Hepatocyte (in vitro differentiated cells): ENCODE data around the gene TP73. TPM values are rescaled to one million over a fixed set of nuclear protein-coding genes. Genes with fewer than 3 reads are reported as not detected.

Source experiments
- DNase-seq: peaks from one replicate; pipeline ENCODE4 v3.0.0-alpha.2; 2016; ENCODE audit warnings: low spot score
- H2AFZ ChIP-seq: fragments of 200-600 bp; sonication (generic); 2 replicates; pipeline ENCODE4 v1.6.0; 2016; ENCODE audit warnings: antibody characterized with exemption, mild to moderate bottlenecking
- H3K27ac ChIP-seq: fragments of 200-600 bp; sonication (generic); 2 replicates; pipeline ENCODE4 v1.5.1; 2016; ENCODE audit warnings: mild to moderate bottlenecking
- H3K27me3 ChIP-seq: fragments of 200-600 bp; sonication (generic); 2 replicates; pipeline ENCODE4 v1.6.1; 2016
- H3K36me3 ChIP-seq: fragments of 200-600 bp; sonication (generic); replicated peaks from 2 replicates; pipeline ENCODE4 v1.5.1; 2016; ENCODE audit warnings: low read depth; ENCODE audit not compliant: insufficient read depth
- H3K4me1 ChIP-seq: fragments of 200-600 bp; sonication (generic); 2 replicates; pipeline ENCODE4 v1.5.1; 2016; ENCODE audit warnings: mild to moderate bottlenecking, moderate library complexity; ENCODE audit not compliant: insufficient read depth
- H3K4me2 ChIP-seq: fragments of 200-600 bp; sonication (generic); 2 replicates; pipeline ENCODE4 v1.6.0; 2016
- H3K4me3 ChIP-seq: fragments of 200-600 bp; sonication (generic); 2 replicates; pipeline ENCODE4 v1.5.1; 2016; ENCODE audit warnings: mild to moderate bottlenecking
- H3K79me2 ChIP-seq: fragments of 200-600 bp; sonication (generic); 2 replicates; pipeline ENCODE4 v1.6.0; 2017; ENCODE audit warnings: mild to moderate bottlenecking
- H3K9me2 ChIP-seq: fragments of 200-600 bp; sonication (generic); replicated peaks from 2 replicates; pipeline ENCODE4 v1.6.0; 2017; ENCODE audit warnings: mild to moderate bottlenecking; ENCODE audit not compliant: insufficient read depth
- H3K9me3 ChIP-seq: fragments of 200-600 bp; sonication (generic); 2 replicates; pipeline ENCODE4 v1.5.1; 2016; ENCODE audit warnings: low read depth, mild to moderate bottlenecking
- H4K20me1 ChIP-seq: fragments of 200-600 bp; sonication (generic); 2 replicates; pipeline ENCODE4 v1.6.0; 2016; ENCODE audit warnings: mild to moderate bottlenecking; ENCODE audit not compliant: insufficient read depth, poor library complexity, severe bottlenecking
- CTCF ChIP-seq: fragments of 200-600 bp; sonication (generic); IDR thresholded peaks from 2 replicates; pipeline ENCODE4 v1.5.1; 2016; ENCODE audit warnings: antibody characterized with exemption, mild to moderate bottlenecking; ENCODE audit not compliant: poor library complexity
- EZH2 ChIP-seq: fragments of 200-600 bp; sonication (generic); IDR thresholded peaks from 2 replicates; pipeline ENCODE4 v1.6.1; 2016; ENCODE audit warnings: antibody characterized with exemption, mild to moderate bottlenecking, borderline replicate concordance
- EZH2phosphoT487 ChIP-seq: fragments of 200-600 bp; sonication (generic); IDR thresholded peaks from one replicate; pipeline ENCODE4 v1.6.1; 2018; ENCODE audit warnings: antibody characterized with exemption, mild to moderate bottlenecking, low read depth, moderate library complexity; ENCODE audit not compliant: unreplicated experiment, severe bottlenecking
- WGBS: methylation state at CpG from one replicate; pipeline ENCODE4 v1.1.6; 2016; ENCODE audit warnings: low lambda C conversion rate; ENCODE audit errors: missing lambda C conversion rate; 5-methylcytosine and 5-hydroxymethylcytosine counted together
- polyA plus RNA-seq: library from polyadenylated mRNA; unstranded; fragments of >200 nt; fragmentation: Nextera tagmentation; extraction: Ambion mirVana; gene quantifications from 2 replicates; pipeline ENCODE4 v1.2.1, GENCODE V29; 2016
- total RNA-seq: library from RNA; depleted of rRNA; stranded (reverse); fragments of >200 nt; gene quantifications from 2 replicates; pipeline ENCODE4 v1.2.3, GENCODE V29; 2014

The TP73 gene
- total and polyA plus RNA-seq, 2 experiments from 2014 or later = 0.27 to 0.47 TPM

GRCh38 chr1:3633344-3634058, 18.8 kb upstream of the TP73 start:
- Histone ChIP-seq H3K27me3 (no peaks in the 10 kb centered on the region), H3K4me1 (no peaks in the 10 kb centered on the region), H3K79me2 (no peaks in the 10 kb centered on the region), H3K36me3 (no peaks in the 10 kb centered on the region), H3K4me2 (no peak overlapping the region), H3K27ac (no peak overlapping the region), H2AFZ (no peak overlapping the region), H4K20me1 (no peaks in the 10 kb centered on the region), H3K9me3 (no peaks in the 10 kb centered on the region), H3K9me2 (no peaks in the 10 kb centered on the region), H3K4me3 (no peak overlapping the region)
- TF ChIP-seq CTCF (no peak), EZH2 (no peak), EZH2phosphoT487 (no peak)
- DNase-seq = no peak
- 94% methylated on average over 28 of the region's 28 CpGs for WGBS

GRCh38 chr1:3634059-3634800, 18.1 kb upstream of the TP73 start:
- Histone ChIP-seq H3K27me3 (no peaks in the 10 kb centered on the region), H3K9me2 (no peaks in the 10 kb centered on the region), H3K79me2 (no peaks in the 10 kb centered on the region), H3K9me3 (no peaks in the 10 kb centered on the region), H3K27ac (no peak overlapping the region), H2AFZ (no peak overlapping the region), H3K4me1 (no peaks in the 10 kb centered on the region), H3K36me3 (no peaks in the 10 kb centered on the region), H3K4me3 (no peak overlapping the region), H4K20me1 (no peaks in the 10 kb centered on the region), H3K4me2 (no peak overlapping the region)
- WGBS = 96% methylated on average over 22 of the region's 22 CpGs
- no peak for DNase-seq
- no peak for TF ChIP-seq CTCF
- no peak for TF ChIP-seq EZH2
- no peak for TF ChIP-seq EZH2phosphoT487

GRCh38 chr1:3636080-3636479, 16.2 kb upstream of the TP73 start:
- Histone ChIP-seq H3K9me2 (no peaks in the 10 kb centered on the region), H3K4me3 (no peak overlapping the region), H3K27me3 (no peaks in the 10 kb centered on the region), H3K79me2 (no peaks in the 10 kb centered on the region), H3K9me3 (no peaks in the 10 kb centered on the region), H3K4me2 (no peak overlapping the region), H3K4me1 (no peaks in the 10 kb centered on the region), H2AFZ (no peak overlapping the region), H3K27ac (no peak overlapping the region), H3K36me3 (no peaks in the 10 kb centered on the region), H4K20me1 (no peaks in the 10 kb centered on the region)
- 99% methylated on average over 9 of the region's 14 CpGs for WGBS
- no peak for DNase-seq
- no peak for TF ChIP-seq EZH2phosphoT487
- TF ChIP-seq CTCF = no peak
- no peak for TF ChIP-seq EZH2
